ENCODE measurements around the gene HBS1L.

- TF ChIP-seq GATA2 (IDR thresholded peaks at IDR 0.05; ENCODE audit: low read depth, low read length) = peak; percentile 20; the same call in 1 of the 2 replicates
- no peak for TF ChIP-seq GATA3 (IDR thresholded peaks at IDR 0.05; ENCODE audit: low read depth, low read length)
Measured at GRCh38 chr6:134936476-134936875, 118.1 kb downstream of the HBS1L start.
